ENCODE data around the gene FAM237B. TPM values are rescaled to one million over a fixed set of nuclear protein-coding genes. Genes with fewer than 3 reads are reported as not detected.

Gene FAM237B
- total and polyA plus RNA-seq, 2 of the 13 experiments (the other 11 are each of a cell fraction or from before 2014, with no cell fraction given): not detected

DNA sequence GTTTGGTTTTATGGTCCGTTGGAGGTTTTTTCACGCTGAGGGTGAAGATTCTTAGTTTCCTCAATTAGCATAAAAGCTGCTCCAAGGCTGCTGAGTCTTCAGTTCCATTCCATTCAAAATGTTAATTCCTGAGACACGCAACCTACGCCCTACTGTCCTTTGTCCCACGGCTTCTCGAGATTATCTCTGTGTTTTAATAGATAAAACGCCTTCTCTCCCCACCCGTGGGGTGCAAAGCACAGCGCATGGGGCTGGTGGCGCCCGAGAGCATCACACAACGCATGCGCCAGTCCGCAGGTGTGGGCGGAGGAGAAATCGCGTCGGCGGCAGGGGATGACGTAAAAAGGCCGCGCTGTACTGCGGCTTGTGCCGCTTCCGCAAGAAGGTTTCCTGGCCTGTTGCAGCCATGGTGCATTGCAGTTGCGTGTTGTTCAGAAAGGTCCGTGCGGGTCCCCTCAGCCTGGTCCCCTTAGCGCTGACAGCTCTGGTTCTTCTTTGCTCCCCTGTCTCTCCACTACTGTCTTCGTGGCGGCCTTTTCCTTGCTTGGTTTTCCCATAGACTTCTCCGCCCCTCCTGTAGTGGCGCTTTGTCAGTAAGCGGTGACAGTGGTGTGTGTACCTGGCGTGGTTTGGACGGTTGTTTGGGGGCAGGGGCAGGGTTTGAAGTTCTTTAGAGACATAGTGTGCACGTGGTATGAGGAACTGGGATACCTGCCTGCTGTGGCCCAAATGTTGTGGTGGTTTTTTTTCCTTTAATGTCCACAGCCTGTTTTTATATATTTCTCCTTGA lies 25.4 kb upstream of the FAM237B start, which contains the start of gene GTPBP10 (continued):
- TF ChIP-seq ZNF713 (CRISPR knock-in tag; IDR thresholded peaks at IDR 0.05) (no peak), FOXA3 (CRISPR knock-in tag; IDR thresholded peaks at IDR 0.05) (peak; percentile 52), ZNF317 (CRISPR knock-in tag; IDR thresholded peaks at IDR 0.05) (no peak; the same call in 1 of the 2 replicates), GATAD1 (CRISPR knock-in tag; IDR thresholded peaks at IDR 0.05) (peak; percentile 98), ZNF773 (CRISPR knock-in tag; IDR thresholded peaks at IDR 0.05; ENCODE audit: borderline replicate concordance) (no peak), LCORL (IDR thresholded peaks at IDR 0.05) (no peak), LCORL (CRISPR knock-in tag; IDR thresholded peaks at IDR 0.05) (peak; percentile 71), ZNF232 (CRISPR knock-in tag; IDR thresholded peaks at IDR 0.05; ENCODE audit: borderline replicate concordance) (peak; percentile 39; the same call in 1 of the 2 replicates), ZNF562 (CRISPR knock-in tag; IDR thresholded peaks at IDR 0.05; ENCODE audit: borderline replicate concordance) (no peak), ZSCAN31 (CRISPR knock-in tag; IDR thresholded peaks at IDR 0.05; ENCODE audit: low read depth) (peak; percentile 49; the same call in 1 of the 2 replicates), SAFB2 (CRISPR knock-in tag; IDR thresholded peaks at IDR 0.05; ENCODE audit: borderline replicate concordance, low read depth) (0 out of 2 replicates have a peak, but pooled peaks have one; percentile 49), ZBTB20 (CRISPR knock-in tag; IDR thresholded peaks at IDR 0.05; ENCODE audit: borderline replicate concordance, low read depth) (peak; percentile 81), ASH2L (IDR thresholded peaks at IDR 0.05; ENCODE audit: insufficient read length, low read depth, low read length) (peak; percentile 96), FOXA1 (IDR thresholded peaks at IDR 0.05) (no peak), FOXA1 (CRISPR knock-in tag; IDR thresholded peaks at IDR 0.05) (no peak), PHB2 (IDR thresholded peaks at IDR 0.05; ENCODE audit: partially characterized antibody) (no peak), THAP11 (CRISPR knock-in tag; IDR thresholded peaks at IDR 0.05) (peak; percentile 95)
- TF ChIP-seq, protein P1, sequence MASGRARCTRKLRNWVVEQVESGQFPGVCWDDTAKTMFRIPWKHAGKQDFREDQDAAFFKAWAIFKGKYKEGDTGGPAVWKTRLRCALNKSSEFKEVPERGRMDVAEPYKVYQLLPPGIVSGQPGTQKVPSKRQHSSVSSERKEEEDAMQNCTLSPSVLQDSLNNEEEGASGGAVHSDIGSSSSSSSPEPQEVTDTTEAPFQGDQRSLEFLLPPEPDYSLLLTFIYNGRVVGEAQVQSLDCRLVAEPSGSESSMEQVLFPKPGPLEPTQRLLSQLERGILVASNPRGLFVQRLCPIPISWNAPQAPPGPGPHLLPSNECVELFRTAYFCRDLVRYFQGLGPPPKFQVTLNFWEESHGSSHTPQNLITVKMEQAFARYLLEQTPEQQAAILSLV (CRISPR knock-in tag; IDR thresholded peaks at IDR 0.05; ENCODE audit: borderline replicate concordance): peak; percentile 78; the same call in 1 of the 2 replicates
- TF ChIP-seq, protein P2, sequence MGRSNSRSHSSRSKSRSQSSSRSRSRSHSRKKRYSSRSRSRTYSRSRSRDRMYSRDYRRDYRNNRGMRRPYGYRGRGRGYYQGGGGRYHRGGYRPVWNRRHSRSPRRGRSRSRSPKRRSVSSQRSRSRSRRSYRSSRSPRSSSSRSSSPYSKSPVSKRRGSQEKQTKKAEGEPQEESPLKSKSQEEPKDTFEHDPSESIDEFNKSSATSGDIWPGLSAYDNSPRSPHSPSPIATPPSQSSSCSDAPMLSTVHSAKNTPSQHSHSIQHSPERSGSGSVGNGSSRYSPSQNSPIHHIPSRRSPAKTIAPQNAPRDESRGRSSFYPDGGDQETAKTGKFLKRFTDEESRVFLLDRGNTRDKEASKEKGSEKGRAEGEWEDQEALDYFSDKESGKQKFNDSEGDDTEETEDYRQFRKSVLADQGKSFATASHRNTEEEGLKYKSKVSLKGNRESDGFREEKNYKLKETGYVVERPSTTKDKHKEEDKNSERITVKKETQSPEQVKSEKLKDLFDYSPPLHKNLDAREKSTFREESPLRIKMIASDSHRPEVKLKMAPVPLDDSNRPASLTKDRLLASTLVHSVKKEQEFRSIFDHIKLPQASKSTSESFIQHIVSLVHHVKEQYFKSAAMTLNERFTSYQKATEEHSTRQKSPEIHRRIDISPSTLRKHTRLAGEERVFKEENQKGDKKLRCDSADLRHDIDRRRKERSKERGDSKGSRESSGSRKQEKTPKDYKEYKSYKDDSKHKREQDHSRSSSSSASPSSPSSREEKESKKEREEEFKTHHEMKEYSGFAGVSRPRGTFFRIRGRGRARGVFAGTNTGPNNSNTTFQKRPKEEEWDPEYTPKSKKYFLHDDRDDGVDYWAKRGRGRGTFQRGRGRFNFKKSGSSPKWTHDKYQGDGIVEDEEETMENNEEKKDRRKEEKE (IDR thresholded peaks at IDR 0.05): no peak
- TF ChIP-seq, protein P3, sequence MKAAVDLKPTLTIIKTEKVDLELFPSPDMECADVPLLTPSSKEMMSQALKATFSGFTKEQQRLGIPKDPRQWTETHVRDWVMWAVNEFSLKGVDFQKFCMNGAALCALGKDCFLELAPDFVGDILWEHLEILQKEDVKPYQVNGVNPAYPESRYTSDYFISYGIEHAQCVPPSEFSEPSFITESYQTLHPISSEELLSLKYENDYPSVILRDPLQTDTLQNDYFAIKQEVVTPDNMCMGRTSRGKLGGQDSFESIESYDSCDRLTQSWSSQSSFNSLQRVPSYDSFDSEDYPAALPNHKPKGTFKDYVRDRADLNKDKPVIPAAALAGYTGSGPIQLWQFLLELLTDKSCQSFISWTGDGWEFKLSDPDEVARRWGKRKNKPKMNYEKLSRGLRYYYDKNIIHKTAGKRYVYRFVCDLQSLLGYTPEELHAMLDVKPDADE (CRISPR knock-in tag; IDR thresholded peaks at IDR 0.05): no peak
- TF ChIP-seq, protein P4, sequence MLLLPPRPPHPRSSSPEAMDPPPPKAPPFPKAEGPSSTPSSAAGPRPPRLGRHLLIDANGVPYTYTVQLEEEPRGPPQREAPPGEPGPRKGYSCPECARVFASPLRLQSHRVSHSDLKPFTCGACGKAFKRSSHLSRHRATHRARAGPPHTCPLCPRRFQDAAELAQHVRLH (CRISPR knock-in tag; IDR thresholded peaks at IDR 0.05; ENCODE audit: borderline replicate concordance, low read depth): 0 out of 2 replicates have a peak, but pooled peaks have one; percentile 85
- TF ChIP-seq, protein P5, sequence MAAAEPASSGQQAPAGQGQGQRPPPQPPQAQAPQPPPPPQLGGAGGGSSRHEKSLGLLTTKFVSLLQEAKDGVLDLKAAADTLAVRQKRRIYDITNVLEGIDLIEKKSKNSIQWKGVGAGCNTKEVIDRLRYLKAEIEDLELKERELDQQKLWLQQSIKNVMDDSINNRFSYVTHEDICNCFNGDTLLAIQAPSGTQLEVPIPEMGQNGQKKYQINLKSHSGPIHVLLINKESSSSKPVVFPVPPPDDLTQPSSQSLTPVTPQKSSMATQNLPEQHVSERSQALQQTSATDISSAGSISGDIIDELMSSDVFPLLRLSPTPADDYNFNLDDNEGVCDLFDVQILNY (CRISPR knock-in tag; conservative IDR thresholded peaks at IDR 0.05): no peak
- TF ChIP-seq, protein P6, sequence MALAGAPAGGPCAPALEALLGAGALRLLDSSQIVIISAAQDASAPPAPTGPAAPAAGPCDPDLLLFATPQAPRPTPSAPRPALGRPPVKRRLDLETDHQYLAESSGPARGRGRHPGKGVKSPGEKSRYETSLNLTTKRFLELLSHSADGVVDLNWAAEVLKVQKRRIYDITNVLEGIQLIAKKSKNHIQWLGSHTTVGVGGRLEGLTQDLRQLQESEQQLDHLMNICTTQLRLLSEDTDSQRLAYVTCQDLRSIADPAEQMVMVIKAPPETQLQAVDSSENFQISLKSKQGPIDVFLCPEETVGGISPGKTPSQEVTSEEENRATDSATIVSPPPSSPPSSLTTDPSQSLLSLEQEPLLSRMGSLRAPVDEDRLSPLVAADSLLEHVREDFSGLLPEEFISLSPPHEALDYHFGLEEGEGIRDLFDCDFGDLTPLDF (CRISPR knock-in tag; IDR thresholded peaks at IDR 0.05): no peak
